Endodermal cell (in vitro differentiated cells): ENCODE measurements around the gene INTS1. TPM values are rescaled to one million over a fixed set of nuclear protein-coding genes. Genes with fewer than 3 reads are reported as not detected.

Experiments
- DNase-seq: peaks from one replicate; pipeline ENCODE4 v3.0.0-alpha.2; 2017
- H3K27ac ChIP-seq: 2 replicates; pipeline ENCODE4 v1.5.1; 2013; ENCODE audit warnings: mild to moderate bottlenecking, low read depth, low read length, moderate library complexity
- H3K27me3 ChIP-seq: 2 replicates; pipeline ENCODE4 v1.6.1; 2013; ENCODE audit warnings: mild to moderate bottlenecking, low read length, moderate library complexity; ENCODE audit not compliant: insufficient read depth, control insufficient read depth, poor library complexity, severe bottlenecking
- H3K36me3 ChIP-seq: 2 replicates; pipeline ENCODE4 v1.7.0; 2013; ENCODE audit warnings: mild to moderate bottlenecking, low read length, moderate library complexity; ENCODE audit not compliant: control insufficient read depth, insufficient read depth
- H3K4me1 ChIP-seq: one replicate; pipeline ENCODE4 v1.7.0; 2013; ENCODE audit warnings: low read length; ENCODE audit not compliant: control insufficient read depth, insufficient read depth
- H3K4me3 ChIP-seq: 2 replicates; pipeline ENCODE4 v1.5.1; 2013; ENCODE audit warnings: mild to moderate bottlenecking, low read length, moderate library complexity
- H3K9ac ChIP-seq: 2 replicates; pipeline ENCODE4 v1.6.1; 2013; ENCODE audit warnings: mild to moderate bottlenecking, low read length, moderate library complexity; ENCODE audit not compliant: poor library complexity, severe bottlenecking; ENCODE audit errors: extremely low read depth
- H3K9me3 ChIP-seq: 2 replicates; pipeline ENCODE4 v1.6.1; 2013; ENCODE audit warnings: mild to moderate bottlenecking, low read length, moderate library complexity; ENCODE audit not compliant: control insufficient read depth
- H3K27ac Mint-ChIP-seq: 2 replicates; pipeline ENCODE4 v1.8.0; 2020; ENCODE audit warnings: mixed read lengths
- H3K27me3 Mint-ChIP-seq: 2 replicates; pipeline ENCODE4 v1.8.0; 2021; ENCODE audit warnings: mild to moderate bottlenecking, mixed read lengths; ENCODE audit not compliant: insufficient read depth
- H3K36me3 Mint-ChIP-seq: 2 replicates; pipeline ENCODE4 v1.8.0; 2020; ENCODE audit warnings: low read depth, mixed read lengths
- H3K4me1 Mint-ChIP-seq: 2 replicates; pipeline ENCODE4 v1.8.0; 2020; ENCODE audit warnings: mixed read lengths
- H3K4me3 Mint-ChIP-seq: 2 replicates; pipeline ENCODE4 v1.8.0; 2020; ENCODE audit warnings: mild to moderate bottlenecking, moderate library complexity, mixed read lengths
- H3K9me3 Mint-ChIP-seq: 2 replicates; pipeline ENCODE4 v1.8.0; 2020; ENCODE audit warnings: mild to moderate bottlenecking, mixed read lengths
- WGBS, 2 experiments: methylation state at CpG; one replicate each; pipeline versions ENCODE4 v1.1.5 to v1.1.7; 2013; ENCODE audit warnings: missing lambda C conversion rate in 2 of 2, mixed read lengths in 1 of 2; ENCODE audit not compliant: insufficient coverage in 1 of 2, insufficient read length in 1 of 2; 5-methylcytosine and 5-hydroxymethylcytosine counted together
- total RNA-seq, 2 donors: library from RNA; stranded (reverse); fragmentation: NEBNext Ultra II Directional in 1 of 2; extraction: Animal tissue kit (Norgen Biotek cat#: 25700) in 1 of 2; gene quantifications; 2 replicates in 1 of 2; 3 replicates in 1 of 2; pipeline ENCODE4 v1.2.1, GENCODE V29; 2021
- TF ChIP-seq, protein P1 (sequence below): fragments of 200-600 bp; sonication (generic); conservative IDR thresholded peaks from 2 replicates; pipeline ENCODE4 v1.5.0; 2021; ENCODE audit warnings: antibody characterized with exemption, mild to moderate bottlenecking

The INTS1 gene
- total RNA-seq, 2 donors from 2014 or later = 145 to 178 TPM

DNA sequence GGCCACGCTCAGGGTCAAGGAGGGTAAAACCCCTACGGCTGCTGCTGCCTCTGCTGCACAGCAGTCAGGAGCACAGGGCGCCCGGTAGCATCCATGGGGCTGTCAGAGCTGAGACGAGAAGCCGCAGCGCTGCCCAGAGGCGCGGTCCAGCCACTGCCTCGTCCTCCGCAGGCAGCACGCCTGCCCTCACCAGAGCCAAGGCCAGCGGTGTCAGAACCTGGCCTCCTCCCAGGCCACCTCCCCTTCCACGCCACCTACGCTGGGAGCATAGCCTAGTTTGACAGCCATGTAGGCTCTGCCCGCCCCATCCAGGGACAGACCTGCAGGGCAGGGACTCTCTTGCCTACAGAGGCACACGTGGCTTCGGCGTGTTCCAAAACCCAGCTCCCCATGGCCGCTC is 16.2 kb downstream of the INTS1 start:
- Histone ChIP-seq H3K27ac (no peak overlapping the region), H3K9me3 (no peaks in the 10 kb centered on the region), H3K4me3 (no peak overlapping the region), H3K36me3 (peaks cover 33% of the 10 kb centered on the region), H3K4me1 (no peaks in the 10 kb centered on the region), H3K27me3 (no peaks in the 10 kb centered on the region), H3K9ac (no peak overlapping the region)
- TF ChIP-seq, protein P1, sequence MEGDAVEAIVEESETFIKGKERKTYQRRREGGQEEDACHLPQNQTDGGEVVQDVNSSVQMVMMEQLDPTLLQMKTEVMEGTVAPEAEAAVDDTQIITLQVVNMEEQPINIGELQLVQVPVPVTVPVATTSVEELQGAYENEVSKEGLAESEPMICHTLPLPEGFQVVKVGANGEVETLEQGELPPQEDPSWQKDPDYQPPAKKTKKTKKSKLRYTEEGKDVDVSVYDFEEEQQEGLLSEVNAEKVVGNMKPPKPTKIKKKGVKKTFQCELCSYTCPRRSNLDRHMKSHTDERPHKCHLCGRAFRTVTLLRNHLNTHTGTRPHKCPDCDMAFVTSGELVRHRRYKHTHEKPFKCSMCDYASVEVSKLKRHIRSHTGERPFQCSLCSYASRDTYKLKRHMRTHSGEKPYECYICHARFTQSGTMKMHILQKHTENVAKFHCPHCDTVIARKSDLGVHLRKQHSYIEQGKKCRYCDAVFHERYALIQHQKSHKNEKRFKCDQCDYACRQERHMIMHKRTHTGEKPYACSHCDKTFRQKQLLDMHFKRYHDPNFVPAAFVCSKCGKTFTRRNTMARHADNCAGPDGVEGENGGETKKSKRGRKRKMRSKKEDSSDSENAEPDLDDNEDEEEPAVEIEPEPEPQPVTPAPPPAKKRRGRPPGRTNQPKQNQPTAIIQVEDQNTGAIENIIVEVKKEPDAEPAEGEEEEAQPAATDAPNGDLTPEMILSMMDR = no peak
- H3K9me3 Mint-ChIP-seq = no peaks in the 10 kb centered on the region
- no peaks in the 10 kb centered on the region for H3K4me1 Mint-ChIP-seq
- H3K27me3 Mint-ChIP-seq = no peaks in the 10 kb centered on the region
- no peak overlapping the region for H3K4me3 Mint-ChIP-seq
- peaks cover 53% of the 10 kb centered on the region for H3K36me3 Mint-ChIP-seq
- H3K27ac Mint-ChIP-seq = peak overlapping the region; percentile 12
- no peak for DNase-seq
- 91 to 92% methylated on average over 16 to 20 of the region's 20 CpGs for WGBS, 2 experiments

- DNase-seq = no peak
- no peaks in the 10 kb centered on the region for H3K27me3 ChIP-seq
- H3K9ac ChIP-seq = no peak overlapping the region
- no peak overlapping the region for H3K4me3 Mint-ChIP-seq
- no peaks in the 10 kb centered on the region for H3K4me1 Mint-ChIP-seq
- H3K36me3 Mint-ChIP-seq = peaks cover 51% of the 10 kb centered on the region
- peaks cover 33% of the 10 kb centered on the region for H3K36me3 ChIP-seq
- H3K9me3 Mint-ChIP-seq = no peaks in the 10 kb centered on the region
- H3K4me3 ChIP-seq = no peak overlapping the region
- H3K27me3 Mint-ChIP-seq = no peaks in the 10 kb centered on the region
- no peaks in the 10 kb centered on the region for H3K4me1 ChIP-seq
- TF ChIP-seq, protein P1 = no peak
- H3K27ac Mint-ChIP-seq = no peak overlapping the region
- 90 to 93% methylated on average over 11 to 25 of the region's 25 CpGs for WGBS, 2 experiments
- no peaks in the 10 kb centered on the region for H3K9me3 ChIP-seq
- H3K27ac ChIP-seq = no peak overlapping the region
Measured at GRCh38 chr7:1487466-1487865, 16.7 kb downstream of the INTS1 start.

DNA sequence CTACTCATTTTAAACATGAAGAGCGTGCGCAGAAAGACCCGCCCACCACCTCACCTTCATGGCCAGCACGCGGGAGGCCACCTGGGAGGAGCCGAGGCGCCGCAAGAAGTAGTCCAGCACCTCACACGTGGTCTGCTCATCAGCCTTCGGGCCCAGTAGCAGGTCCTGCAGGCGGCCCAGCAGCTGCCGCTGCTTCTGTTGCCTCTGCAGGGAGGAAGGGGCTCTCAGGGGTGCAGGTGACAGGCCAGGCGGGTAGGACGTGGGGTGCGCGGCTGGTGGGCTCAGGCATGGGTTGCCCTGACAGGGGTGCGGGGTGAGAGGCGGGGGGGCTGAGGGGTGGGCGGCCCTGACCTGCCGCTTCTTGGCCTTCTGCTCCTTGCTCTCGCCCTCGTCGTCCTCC is 17.6 kb downstream of the INTS1 start:
- 90 to 96% methylated on average over 13 to 23 of the region's 23 CpGs for WGBS, 2 experiments
- Mint-ChIP-seq H3K36me3 (peaks cover 48% of the 10 kb centered on the region), H3K4me1 (no peaks in the 10 kb centered on the region), H3K27me3 (no peaks in the 10 kb centered on the region), H3K27ac (no peak overlapping the region), H3K9me3 (no peaks in the 10 kb centered on the region), H3K4me3 (no peak overlapping the region)
- Histone ChIP-seq H3K27me3 (no peaks in the 10 kb centered on the region), H3K36me3 (peaks cover 27% of the 10 kb centered on the region), H3K4me1 (no peaks in the 10 kb centered on the region), H3K9ac (no peak overlapping the region), H3K4me3 (no peak overlapping the region), H3K27ac (no peak overlapping the region), H3K9me3 (no peaks in the 10 kb centered on the region)
- TF ChIP-seq, protein P1 = no peak
- DNase-seq = no peak
